H1 (cell line): ENCODE results near the gene ATP7A. TPM values are rescaled to one million over a fixed set of nuclear protein-coding genes. Genes with fewer than 3 reads are reported as not detected.

Source experiments
- CTCF ChIA-PET: fragments of 300-600 bp; sonication (Branson Sonifier 250); formaldehyde crosslinking; loops from one replicate; lab custom pipeline; 2021; ENCODE audit not compliant: partially characterized antibody; lab: Charles Lee
- POLR2A ChIA-PET: fragments of 300-600 bp; sonication (Branson Sonifier 250); formaldehyde crosslinking; loops from one replicate; lab custom pipeline; 2021; ENCODE audit warnings: inconsistent platforms; ENCODE audit not compliant: partially characterized antibody; lab: Charles Lee
- DNase-seq, 2 experiments: peaks; one replicate each; pipeline versions ENCODE4 v3.0.0 to v3.0.0-alpha.2; 2010 to 2022; ENCODE audit warnings: low spot score in 2 of 2, low read depth in 1 of 2, mixed read lengths in 1 of 2
- FAIRE-seq: peaks from 2 replicates; lab custom pipeline; 2011; peaks lifted over from hg19 to GRCh38; lab: Jason Lieb, UNC
- H2AFZ ChIP-seq: 2 replicates; pipeline ENCODE4 v1.8.1; 2012; ENCODE audit warnings: low read length, inconsistent platforms
- H2AK5ac ChIP-seq: 2 replicates; pipeline ENCODE4 v1.6.1; 2013; ENCODE audit warnings: low read depth, low read length
- H2BK120ac ChIP-seq: replicated peaks from 2 replicates; pipeline ENCODE3; 2013; ENCODE audit warnings: low read depth, low read length, inconsistent platforms
- H2BK12ac ChIP-seq: 2 replicates; pipeline ENCODE4 v1.6.1; 2013; ENCODE audit warnings: low read depth, low read length
- H2BK15ac ChIP-seq: 2 replicates; pipeline ENCODE4 v1.6.1; 2013; ENCODE audit warnings: low read length
- H2BK20ac ChIP-seq: 2 replicates; pipeline ENCODE4 v1.6.1; 2013; ENCODE audit warnings: low read length
- H2BK5ac ChIP-seq: 2 replicates; pipeline ENCODE4 v1.6.1; 2013; ENCODE audit warnings: low read depth, low read length
- H3K14ac ChIP-seq: 2 replicates; pipeline ENCODE4 v1.6.1; 2013; ENCODE audit warnings: inconsistent platforms; ENCODE audit not compliant: insufficient read length
- H3K18ac ChIP-seq: 2 replicates; pipeline ENCODE4 v1.6.1; 2013; ENCODE audit warnings: low read length; ENCODE audit errors: extremely low read depth
- H3K23ac ChIP-seq: 2 replicates; pipeline ENCODE4 v1.6.1; 2013; ENCODE audit warnings: inconsistent platforms; ENCODE audit not compliant: insufficient read length
- H3K23me2 ChIP-seq: 2 replicates; pipeline ENCODE4 v1.6.1; 2013; ENCODE audit warnings: low read depth, low read length
- H3K27ac ChIP-seq: 2 replicates; pipeline ENCODE4 v1.6.1; 2011; ENCODE audit warnings: low read depth, low read length, inconsistent platforms
- H3K27me3 ChIP-seq, 4 experiments: replicated peaks in 1 of 4; 1 replicate in 1 of 4; 2 replicates in 3 of 4; pipeline versions ENCODE4 v1.6.1 to v1.8.1; 2011 to 2013; ENCODE audit warnings: low read length in 3 of 4, mild to moderate bottlenecking in 3 of 4, inconsistent platforms in 2 of 4, mixed read lengths in 2 of 4, moderate library complexity in 1 of 4; ENCODE audit not compliant: control insufficient read depth in 3 of 4, insufficient read depth in 3 of 4; ENCODE audit errors: extremely low read depth in 1 of 4
- H3K36me3 ChIP-seq, 4 experiments: 2 replicates each; pipeline versions ENCODE4 v1.6.1 to v1.8.1; 2011 to 2013; ENCODE audit warnings: mild to moderate bottlenecking in 4 of 4, low read length in 3 of 4, moderate library complexity in 2 of 4, control low read depth in 1 of 4, inconsistent platforms in 1 of 4; ENCODE audit not compliant: insufficient read depth in 4 of 4, control insufficient read depth in 2 of 4
- H3K4ac ChIP-seq: replicated peaks from 2 replicates; pipeline ENCODE3; 2013; ENCODE audit warnings: low read length, low read depth, mixed read lengths, inconsistent platforms; ENCODE audit not compliant: insufficient read length
- H3K4me1 ChIP-seq, 4 experiments: replicated peaks in 1 of 4; 1 replicate in 1 of 4; 2 replicates in 3 of 4; pipeline versions ENCODE4 v1.6.1 to v1.8.1; 2011 to 2013; ENCODE audit warnings: low read length in 3 of 4, inconsistent platforms in 2 of 4, mixed read lengths in 1 of 4; ENCODE audit not compliant: insufficient read depth in 4 of 4, control insufficient read depth in 3 of 4
- H3K4me2 ChIP-seq, 2 experiments: 2 replicates each; pipeline versions ENCODE4 v1.6.1 to v1.8.1; 2011 to 2013; ENCODE audit warnings: low read depth in 2 of 2, low read length in 2 of 2, control low read depth in 1 of 2, inconsistent platforms in 1 of 2, mild to moderate bottlenecking in 1 of 2; ENCODE audit not compliant: insufficient read depth in 1 of 2
- H3K4me3 ChIP-seq, 4 experiments: fragments of 200-600, 300-600 bp in 1 of 4; sonication (generic), shearing (Covaris generic), sonication (Bioruptor Twin) in 1 of 4; 2 replicates each; pipeline versions ENCODE4 v1.5.1 to v1.8.1; 2011 to 2016; ENCODE audit warnings: low read length in 4 of 4, low read depth in 3 of 4, control low read depth in 2 of 4, inconsistent platforms in 2 of 4, mild to moderate bottlenecking in 2 of 4, mixed read lengths in 1 of 4, moderate library complexity in 1 of 4; ENCODE audit not compliant: insufficient read depth in 2 of 4; ENCODE audit errors: extremely low read depth in 1 of 4
- H3K56ac ChIP-seq: replicated peaks from 2 replicates; pipeline ENCODE3; 2013; ENCODE audit warnings: low read depth, mild to moderate bottlenecking, mixed read lengths, low read length, inconsistent platforms; ENCODE audit not compliant: insufficient read length
- H3K79me1 ChIP-seq: 2 replicates; pipeline ENCODE4 v1.6.1; 2013; ENCODE audit warnings: low read depth, low read length, control low read depth
- H3K79me2 ChIP-seq, 2 experiments: 2 replicates each; pipeline versions ENCODE4 v1.6.1 to v1.8.1; 2012 to 2013; ENCODE audit warnings: low read length in 2 of 2, mild to moderate bottlenecking in 2 of 2, inconsistent platforms in 1 of 2; ENCODE audit not compliant: insufficient read depth in 2 of 2, control insufficient read depth in 1 of 2
- H3K9ac ChIP-seq, 4 experiments: replicated peaks in 1 of 4; 1 replicate in 1 of 4; 2 replicates in 3 of 4; pipeline versions ENCODE4 v1.6.1 to v1.8.1; 2011 to 2013; ENCODE audit warnings: low read depth in 3 of 4, low read length in 3 of 4, control low read depth in 2 of 4, mild to moderate bottlenecking in 2 of 4, moderate library complexity in 2 of 4, inconsistent platforms in 1 of 4; ENCODE audit errors: extremely low read depth in 1 of 4
- H3K9me3 ChIP-seq, 2 experiments: 2 replicates each; pipeline versions ENCODE4 v1.6.1 to v1.8.1; 2012 to 2013; ENCODE audit warnings: mild to moderate bottlenecking in 2 of 2, moderate library complexity in 2 of 2, control low read depth in 1 of 2, inconsistent platforms in 1 of 2, low read depth in 1 of 2, low read length in 1 of 2, mixed read lengths in 1 of 2; ENCODE audit not compliant: insufficient read depth in 2 of 2
- H4K20me1 ChIP-seq, 2 experiments: replicated peaks in 1 of 2; 2 replicates each; pipeline versions ENCODE3 to v1.8.1; 2011 to 2013; ENCODE audit warnings: inconsistent platforms in 2 of 2, low read length in 2 of 2, mild to moderate bottlenecking in 1 of 2; ENCODE audit not compliant: insufficient read depth in 2 of 2, control insufficient read depth in 1 of 2
- H4K5ac ChIP-seq: 2 replicates; pipeline ENCODE4 v1.6.1; 2013; ENCODE audit warnings: low read length, low read depth, mixed read lengths, inconsistent platforms; ENCODE audit not compliant: insufficient read length
- H4K8ac ChIP-seq: 2 replicates; pipeline ENCODE4 v1.8.0; 2013; ENCODE audit warnings: mild to moderate bottlenecking, moderate library complexity, low read length, inconsistent platforms; ENCODE audit not compliant: insufficient read depth; ENCODE audit errors: extremely low read depth
- H4K91ac ChIP-seq: replicated peaks from 2 replicates; pipeline ENCODE3; 2013; ENCODE audit warnings: low read length, mixed read lengths, inconsistent platforms; ENCODE audit not compliant: insufficient read length
- ATF2 ChIP-seq: IDR thresholded peaks from 2 replicates; pipeline ENCODE4 v1.6.1; 2012; ENCODE audit warnings: low read length, inconsistent platforms
- CBX8 ChIP-seq: fragments of 300-800, 300-1000 bp; sonication (generic); IDR thresholded peaks from 2 replicates; pipeline ENCODE4 v1.7.1; 2016; ENCODE audit warnings: low read depth, low read length, borderline replicate concordance
- KDM1A ChIP-seq: fragments of 200-600, 300-600 bp; sonication (generic); IDR thresholded peaks from 2 replicates; pipeline ENCODE4 v1.7.1; 2016; ENCODE audit warnings: mild to moderate bottlenecking, low read length, borderline replicate concordance
- NRF1 ChIP-seq: IDR thresholded peaks from 2 replicates; pipeline ENCODE4 v1.6.1; 2011; ENCODE audit warnings: mild to moderate bottlenecking, low read depth, low read length, improper control_type of control experiment
- SRF ChIP-seq: IDR thresholded peaks from 2 replicates; pipeline ENCODE4 v1.6.1; 2011; ENCODE audit warnings: mild to moderate bottlenecking, low read depth, low read length, moderate library complexity
- TEAD4 ChIP-seq: IDR thresholded peaks from 2 replicates; pipeline ENCODE4 v1.6.1; 2012; ENCODE audit warnings: low read depth, low read length, inconsistent platforms, mixed read lengths
- ZNF274 ChIP-seq: IDR thresholded peaks from 2 replicates; pipeline ENCODE4 v1.7.0; 2012; ENCODE audit warnings: low read length, borderline replicate concordance; ENCODE audit errors: extremely low read depth
- WGBS, 2 experiments: shearing (Covaris generic) in 1 of 2; methylation state at CpG; one replicate each; pipeline versions ENCODE4 v1.1.6 to v1.1.7; 2013 to 2015; ENCODE audit warnings: low lambda C conversion rate in 2 of 2, mixed read lengths in 2 of 2, inconsistent platforms in 1 of 2, low coverage in 1 of 2, missing lambda C conversion rate in 1 of 2; ENCODE audit not compliant: insufficient replicate concordance in 2 of 2, insufficient coverage in 1 of 2, insufficient read length in 1 of 2; ENCODE audit errors: extremely low coverage in 1 of 2, missing lambda C conversion rate in 1 of 2; 5-methylcytosine and 5-hydroxymethylcytosine counted together
- polyA plus RNA-seq, 7 experiments: library from polyadenylated mRNA; depleted of rRNA in 3 of 7; stranded (reverse) in 5 of 7; unstranded in 2 of 7; fragments of >200 nt in 5 of 7; fragments of 200-250 nt in 2 of 7; gene quantifications; 1 replicate in 5 of 7; 2 replicates in 1 of 7; 4 replicates in 1 of 7; pipeline versions ENCODE4 v1.2.1 to v1.2.3, GENCODE V29; 2011 to 2013; ENCODE audit warnings: missing spikeins in 2 of 7, mixed read lengths in 2 of 7
- total RNA-seq: library from RNA; stranded (reverse); fragmentation: NEBNext Ultra II Directional; extraction: Animal tissue kit (Norgen Biotek cat#: 25700); gene quantifications from 2 replicates; pipeline ENCODE4 v1.2.1, GENCODE V29; 2021

Gene ATP7A
- total and polyA plus RNA-seq, 2 of the 8 experiments (the other 6 are each of a cell fraction or from before 2014, with no cell fraction given) = 0.73 to 2.8 TPM

GRCh38 chrX:78071331-78071730, 160.8 kb downstream of the ATP7A start:
- H3K9me3 ChIP-seq = peaks cover 4 to 5% of the 10 kb centered on the region in 2 experiments; a peak in 1 of 4 replicates
- ChIA-PET POLR2A (no interaction called here), CTCF (no interaction called here)
- H2BK20ac ChIP-seq = no peak overlapping the region
- H3K4me2 ChIP-seq = no peak overlapping the region
- 97% methylated on average over 3 of the region's 3 CpGs; no CpG with 5 or more reads in 1 of the 2 experiments for WGBS, 2 experiments
- no peak overlapping the region for H3K4me3 ChIP-seq
- H3K4me1 ChIP-seq = no peaks in the 10 kb centered on the region
- no peaks in the 10 kb centered on the region for H4K20me1 ChIP-seq
- no peaks in the 10 kb centered on the region for H3K79me2 ChIP-seq
- H3K27me3 ChIP-seq = no peaks in the 10 kb centered on the region
- no peak overlapping the region for H2BK12ac ChIP-seq
- H3K4ac ChIP-seq = no peak overlapping the region
- no peak overlapping the region for H3K56ac ChIP-seq
- no peak overlapping the region for H2BK120ac ChIP-seq
- H3K36me3 ChIP-seq = no peaks in the 10 kb centered on the region
- no peak overlapping the region for H2AK5ac ChIP-seq
- no peak overlapping the region for H3K23ac ChIP-seq
- no peak overlapping the region for H4K8ac ChIP-seq
- TF ChIP-seq NRF1 = no peak
- TF ChIP-seq CBX8 = no peak
- TF ChIP-seq TEAD4 = no peak
- no peak for TF ChIP-seq KDM1A
- TF ChIP-seq SRF = no peak
- no peak for TF ChIP-seq ATF2
- TF ChIP-seq ZNF274 = no peak
- no peak overlapping the region for H3K9ac ChIP-seq
- DNase-seq (no peak), FAIRE-seq (no peak)
- no peak overlapping the region for H2AFZ ChIP-seq
- H4K91ac ChIP-seq = no peak overlapping the region
- H3K79me1 ChIP-seq = no peaks in the 10 kb centered on the region
- no peak overlapping the region for H3K14ac ChIP-seq
- no peaks in the 10 kb centered on the region for H3K23me2 ChIP-seq
- no peak overlapping the region for H2BK15ac ChIP-seq
- H4K5ac ChIP-seq = no peak overlapping the region
- H3K18ac ChIP-seq = no peak overlapping the region
- no peak overlapping the region for H3K27ac ChIP-seq
- H2BK5ac ChIP-seq = no peak overlapping the region
